Stimulated activated naive CD4-positive, alpha-beta T cell (primary cell): ENCODE measurements around the gene DYTN.
A peak's percentile ranks its signal among the peaks of the same experiment; 100 is the strongest.
"Not testable (repeated sequence)": the region's sequence is repeated elsewhere in the genome, so short reads cannot be mapped to it uniquely, and the experiment has no call there.

Experiments
- DNase-seq, 6 experiments: peaks; one replicate each; lab custom pipeline; 2025; lab: John Stamatoyannopoulos, UW

Gene DYTN, protein sequence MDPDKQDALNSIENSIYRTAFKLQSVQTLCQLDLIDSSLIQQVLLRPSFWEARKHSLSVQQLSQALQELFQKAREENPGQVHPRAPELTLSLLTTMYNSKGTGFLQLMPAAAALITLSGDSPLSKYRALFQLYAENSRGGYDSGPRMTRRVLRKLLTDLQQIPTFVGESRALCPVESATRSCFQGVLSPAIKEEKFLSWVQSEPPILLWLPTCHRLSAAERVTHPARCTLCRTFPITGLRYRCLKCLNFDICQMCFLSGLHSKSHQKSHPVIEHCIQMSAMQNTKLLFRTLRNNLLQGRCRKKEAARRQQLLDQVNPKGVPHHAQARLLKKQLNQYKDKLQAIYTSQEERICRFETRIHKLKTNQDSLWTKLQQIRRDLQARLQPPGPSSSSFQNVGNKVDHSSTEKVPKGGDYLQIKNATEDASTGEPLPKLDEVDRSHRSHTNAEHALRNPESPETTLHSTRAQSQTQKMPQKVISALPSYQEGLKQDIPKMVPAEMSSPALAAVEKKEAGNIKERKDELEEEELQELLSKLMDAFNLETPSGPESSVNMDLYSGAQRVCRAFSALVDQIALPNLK

DNA sequence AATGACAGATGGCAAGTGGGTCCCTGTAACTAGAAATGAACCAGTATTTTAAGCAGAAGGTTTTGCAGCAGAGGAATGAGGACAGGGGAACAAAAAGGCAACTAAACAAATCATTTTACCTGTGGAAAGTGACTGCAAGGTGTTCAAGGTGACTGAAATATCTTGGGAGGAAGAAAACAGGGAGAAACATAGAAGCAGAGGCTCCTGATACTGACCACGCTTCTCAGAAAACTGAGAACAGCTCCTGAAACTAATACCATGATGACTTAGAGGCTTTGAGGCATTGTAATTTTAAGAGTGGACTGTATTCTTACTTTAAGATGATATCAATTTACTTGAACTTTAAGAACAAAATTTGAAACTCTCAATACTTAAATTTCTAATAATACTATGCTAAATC lies at the start of gene DYTN:
TSS of gene DYTN (minus strand) at position 101 of the 400 bp plus-strand sequence. CDS start 117 bp downstream, outside the sequence.
- DNase-seq, result no peak

DNA sequence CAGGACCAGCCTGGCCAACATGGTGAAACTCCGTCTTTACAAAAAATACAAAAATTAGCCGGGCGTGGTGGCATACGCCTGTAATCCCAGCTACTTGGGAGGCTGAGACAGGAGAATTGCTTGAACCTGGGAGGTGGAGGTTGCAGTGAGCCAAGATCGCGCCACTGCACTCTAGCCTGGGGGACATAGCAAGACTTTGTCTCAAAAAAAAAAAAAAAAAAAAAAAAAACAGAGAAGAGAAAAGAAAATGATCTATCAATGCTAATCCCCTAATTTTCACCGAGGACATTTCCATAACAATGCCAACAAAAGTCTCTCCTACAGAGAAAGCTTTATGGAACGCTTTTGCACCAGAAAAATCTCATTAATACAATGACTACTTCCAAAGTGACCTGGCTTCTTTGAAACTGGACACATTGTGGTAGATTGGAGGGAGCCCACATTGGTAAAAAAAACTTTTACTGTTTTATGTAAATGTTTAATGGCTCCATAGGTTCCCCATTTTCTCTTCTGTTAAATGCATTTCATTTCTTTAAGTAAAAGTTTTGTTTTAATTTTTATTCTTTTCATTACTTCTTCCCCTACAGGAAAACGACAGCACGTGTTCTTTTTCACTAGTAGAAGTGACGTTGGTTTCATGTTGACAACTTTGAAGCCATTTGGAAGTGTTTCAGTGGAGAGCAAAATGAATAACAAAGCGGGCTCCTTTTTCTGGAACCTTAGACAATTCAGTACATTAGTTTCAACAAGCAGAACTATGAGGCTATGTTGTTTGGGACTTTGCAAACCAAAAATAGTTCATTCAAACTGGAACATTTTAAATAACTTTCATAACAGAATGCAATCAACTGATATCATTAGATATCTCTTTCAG lies 48.1 kb upstream of the DYTN start:
- no peak for DNase-seq

DNA sequence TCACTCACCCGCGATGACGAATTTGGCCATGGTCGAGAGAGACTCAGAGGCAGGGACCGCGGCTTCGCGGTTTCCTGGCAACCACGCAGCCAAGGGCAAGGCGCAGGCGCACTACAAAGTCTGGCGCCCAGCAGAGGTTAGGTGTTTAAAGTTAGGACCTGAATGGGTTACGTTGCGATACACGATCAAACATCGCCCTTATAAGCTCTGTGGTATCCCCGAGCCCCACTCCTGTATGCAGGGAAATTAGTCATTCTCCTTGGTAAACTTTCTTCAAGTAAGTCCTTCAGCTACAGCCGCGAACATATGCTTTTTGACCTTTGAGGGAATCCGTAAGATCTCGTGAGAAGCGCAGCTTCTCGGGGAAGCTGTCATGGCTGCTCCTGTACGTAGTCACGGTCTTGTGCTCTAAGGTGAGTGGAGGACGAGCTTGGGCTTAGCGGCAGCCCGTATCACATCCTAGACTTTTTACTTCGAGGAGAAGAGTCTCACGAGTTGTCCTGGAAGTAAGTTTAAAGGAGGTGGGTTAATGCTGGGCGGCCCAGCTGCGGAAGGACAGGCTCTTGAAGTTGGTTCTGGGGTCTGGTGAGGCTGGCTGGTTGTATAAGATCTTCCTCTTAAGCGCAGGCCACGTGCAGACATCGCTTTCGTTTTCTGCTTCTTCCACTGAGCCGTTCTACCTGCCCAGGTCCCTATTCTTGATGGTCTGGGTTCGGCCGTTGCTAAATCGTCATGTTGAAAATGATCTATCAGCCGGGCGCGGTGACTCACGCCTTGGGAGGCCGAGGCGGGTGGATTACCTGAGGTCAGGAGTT lies 47.3 kb upstream of the DYTN start, which contains the start of the genes FASTKD2 and MDH1B:
TSS of gene FASTKD2 (plus strand) at position 365 of the 815 bp plus-strand sequence. CDS start 1,088 bp downstream, outside the sequence.
TSS of gene MDH1B (minus strand) at position 87 of the 815 bp plus-strand sequence. CDS start at position 30, 57 bp downstream.
- peak; percentile 75 to 91 (median 82) for DNase-seq

DNA sequence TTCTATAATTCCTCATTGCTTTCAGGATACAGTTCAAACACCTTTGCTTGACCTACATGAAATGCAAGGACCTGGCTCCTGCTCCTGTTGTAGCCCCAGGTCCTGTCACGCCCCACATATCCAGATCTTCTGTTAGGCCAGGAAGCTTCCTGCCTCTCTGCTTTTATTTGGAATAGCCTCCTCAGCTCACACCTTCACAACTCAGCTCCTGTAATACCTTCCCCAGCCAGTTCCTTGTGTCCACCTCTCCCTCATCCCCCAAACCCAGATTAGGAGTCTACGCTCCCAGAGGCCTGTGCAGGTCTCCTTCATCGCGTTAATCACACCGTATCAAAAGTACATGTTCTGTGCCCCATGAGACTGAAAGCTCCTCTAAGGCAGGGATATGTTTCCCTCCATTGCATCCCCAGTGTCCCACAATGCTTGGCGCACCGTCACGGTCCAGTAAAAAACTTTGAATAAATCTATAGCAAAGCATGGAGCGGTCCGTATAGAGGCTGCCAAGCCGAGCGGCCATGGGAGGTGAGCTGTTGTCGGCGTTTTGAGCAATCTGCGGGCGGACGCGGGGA lies 46.6 kb upstream of the DYTN start:
- DNase-seq, result no peak

DNA sequence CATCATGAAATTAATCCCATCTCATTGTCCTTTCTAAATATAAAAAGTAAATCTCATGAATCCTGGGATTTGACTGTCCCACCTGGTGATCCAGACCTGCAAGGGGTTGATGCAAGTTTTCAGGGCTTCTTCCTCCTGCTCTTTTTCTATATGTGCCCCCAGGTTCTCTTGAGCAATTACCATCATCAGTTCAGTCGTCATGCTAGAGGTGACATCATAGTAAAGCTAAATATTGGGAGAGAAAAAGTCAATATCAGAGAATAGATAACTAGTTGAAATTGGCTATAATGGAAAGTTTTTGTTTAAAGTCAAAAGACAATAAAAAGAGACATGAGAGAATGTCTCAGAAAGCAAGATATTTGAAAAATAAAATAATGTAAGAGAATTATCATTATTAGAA lies 38.6 kb upstream of the DYTN start:
- no peak for DNase-seq

DNA sequence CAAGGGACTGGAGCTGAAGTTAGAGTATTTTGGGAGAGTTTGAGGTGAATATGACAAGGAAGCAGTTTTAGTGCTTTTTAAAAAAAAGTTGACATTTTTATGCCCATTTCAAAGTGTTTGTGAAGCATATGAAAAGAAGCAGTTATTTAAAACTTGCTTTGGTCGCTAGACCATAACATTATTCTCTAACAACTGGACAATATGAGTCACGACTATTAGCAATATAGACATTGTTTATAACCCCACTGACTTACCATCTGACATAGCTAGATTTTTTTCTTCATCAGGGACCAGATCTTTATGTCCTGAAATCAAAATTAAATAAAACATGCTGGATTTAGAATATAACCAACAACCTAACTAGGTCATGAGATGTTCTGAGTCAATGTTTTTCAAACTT lies 22.6 kb upstream of the DYTN start:
- no peak for DNase-seq

DNA sequence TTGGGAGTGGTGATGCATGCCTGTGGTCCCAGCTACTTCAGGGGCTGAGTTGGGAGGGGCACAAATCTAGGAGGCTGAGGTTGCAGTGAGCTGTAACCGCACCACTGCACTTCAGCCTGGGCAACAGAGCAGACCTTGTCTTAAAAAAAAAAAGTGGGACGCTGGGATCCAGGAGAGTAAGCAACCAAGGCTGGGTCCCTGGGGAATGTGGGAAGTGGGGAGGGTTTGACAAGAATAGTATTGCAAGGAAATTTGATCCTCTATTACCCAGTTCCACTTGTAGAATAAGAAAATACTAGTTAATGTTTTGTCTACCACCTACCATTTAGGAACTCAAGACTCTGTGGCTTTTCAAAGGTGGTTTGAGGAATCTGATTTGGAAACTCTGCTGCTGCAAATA lies 21.1 kb upstream of the DYTN start:
- no peak for DNase-seq

DNA sequence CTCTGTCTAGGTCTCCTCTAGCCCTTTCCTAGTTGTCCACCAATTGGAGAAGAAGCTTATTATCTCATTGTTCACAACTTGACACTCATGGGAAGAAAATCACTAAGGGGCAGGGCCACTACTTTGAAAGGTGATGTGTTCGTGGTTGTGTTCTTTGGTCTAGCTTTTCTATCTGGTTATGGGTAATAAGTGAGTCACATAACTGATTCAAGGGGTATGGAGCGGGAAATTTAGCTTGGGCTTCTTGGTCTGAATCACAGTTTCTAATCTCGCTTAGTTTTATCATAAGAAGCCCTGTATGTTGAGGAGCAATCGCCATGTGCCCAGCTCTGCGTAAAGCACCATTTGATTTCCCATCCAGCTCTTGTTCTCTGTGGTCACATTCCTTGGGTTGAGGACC lies 18.7 kb upstream of the DYTN start:
- no peak for DNase-seq

DNA sequence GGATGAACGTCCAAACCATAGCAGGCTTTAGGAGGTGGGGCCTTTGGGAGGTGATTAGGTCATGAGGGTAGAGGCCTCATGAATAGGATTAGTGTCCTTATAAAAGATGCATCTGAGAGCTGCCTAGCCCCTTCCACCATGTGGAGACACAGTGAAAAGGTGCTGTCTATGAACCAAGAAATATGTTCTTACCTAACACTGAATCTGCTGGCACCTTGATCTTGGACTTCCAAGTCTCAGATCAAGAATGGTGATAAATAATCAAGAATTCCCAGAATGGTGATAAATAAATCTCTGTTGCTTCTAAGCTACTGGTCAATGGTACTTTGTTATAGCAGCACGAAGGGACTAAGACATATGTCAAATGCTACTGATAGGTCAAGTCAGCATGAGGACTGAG lies 15.1 kb upstream of the DYTN start:
- DNase-seq, result no peak

DNA sequence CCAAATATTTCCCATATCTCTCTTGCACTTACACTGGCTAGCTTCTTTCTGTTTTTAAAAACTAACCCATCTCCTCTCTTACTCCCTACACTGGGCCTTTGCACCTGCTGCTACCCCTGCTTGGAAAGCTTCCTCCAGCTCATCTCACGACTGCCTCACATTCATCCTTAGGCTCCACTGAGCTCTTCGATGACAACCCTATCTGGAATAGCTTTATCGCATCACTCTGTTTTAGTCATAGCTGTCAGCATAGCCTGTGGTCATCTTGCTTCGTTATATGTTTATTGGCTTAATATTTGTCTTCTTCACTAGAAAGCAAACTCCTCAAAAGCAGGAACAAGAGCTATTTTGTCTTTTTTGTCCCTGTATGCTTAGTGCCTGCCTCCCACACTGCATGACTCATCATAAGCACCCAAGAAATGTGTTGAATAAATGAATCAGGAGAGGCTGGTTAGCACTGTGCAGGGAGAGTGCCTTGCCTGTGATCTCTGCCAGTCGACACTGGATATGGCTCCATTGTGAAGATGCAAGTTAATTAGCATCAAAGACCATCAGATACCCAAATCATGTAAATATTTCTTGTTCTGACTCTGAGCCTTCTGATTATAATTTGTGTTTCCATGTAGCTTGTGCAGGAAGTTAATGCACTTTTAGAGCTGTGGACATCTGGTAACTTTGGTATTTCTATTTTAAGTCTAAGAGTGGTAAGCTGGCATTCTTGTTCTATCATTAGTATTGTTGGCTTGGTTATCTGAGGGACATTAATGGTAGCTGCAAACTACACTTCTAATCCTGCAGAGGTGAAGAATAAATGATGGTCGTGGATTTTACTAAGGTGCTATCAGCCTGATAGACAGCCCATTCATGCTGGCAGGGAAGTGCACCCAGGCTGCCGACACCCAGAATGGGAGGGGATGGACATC lies 10.3 kb upstream of the DYTN start:
- DNase-seq, result no peak

DNA sequence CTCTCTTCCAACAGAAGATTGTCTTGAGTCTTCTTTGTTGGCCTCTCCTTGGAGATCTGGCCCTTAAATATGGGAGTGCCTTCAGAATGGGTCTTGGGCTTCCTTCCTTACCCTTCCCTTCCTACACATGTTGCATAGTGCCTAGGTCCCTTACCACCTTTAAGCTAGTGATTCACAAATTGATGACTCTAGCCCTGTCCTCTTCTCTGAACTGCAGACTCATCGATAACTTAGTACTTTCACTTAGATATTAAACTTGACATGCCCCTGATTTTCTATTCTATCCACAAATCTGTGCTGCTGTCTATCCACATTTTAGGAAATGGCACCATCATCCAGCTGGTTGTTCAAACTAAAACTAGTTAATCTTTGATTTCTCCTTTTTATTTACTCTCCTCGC lies 9.1 kb upstream of the DYTN start:
- no peak for DNase-seq

DNA sequence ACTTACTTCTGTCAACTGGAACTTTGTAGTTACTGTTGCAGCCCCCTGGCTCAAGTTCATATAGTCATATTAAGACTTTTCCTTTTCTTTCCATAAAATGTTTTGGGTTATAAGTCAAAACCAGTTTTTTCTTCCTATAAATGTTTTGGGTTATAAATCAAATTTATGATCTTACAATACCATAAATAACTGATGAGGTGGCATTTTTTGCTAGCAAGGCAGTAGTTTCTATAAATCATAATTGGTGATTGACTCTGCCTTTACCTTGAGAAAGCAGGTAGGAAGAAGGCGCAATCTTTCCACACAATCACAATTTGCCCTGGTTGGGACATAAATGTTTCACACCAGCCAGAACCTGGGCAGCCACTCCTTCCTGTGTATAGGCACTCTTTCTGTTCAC lies 5.1 kb upstream of the DYTN start:
- no peak for DNase-seq

DNA sequence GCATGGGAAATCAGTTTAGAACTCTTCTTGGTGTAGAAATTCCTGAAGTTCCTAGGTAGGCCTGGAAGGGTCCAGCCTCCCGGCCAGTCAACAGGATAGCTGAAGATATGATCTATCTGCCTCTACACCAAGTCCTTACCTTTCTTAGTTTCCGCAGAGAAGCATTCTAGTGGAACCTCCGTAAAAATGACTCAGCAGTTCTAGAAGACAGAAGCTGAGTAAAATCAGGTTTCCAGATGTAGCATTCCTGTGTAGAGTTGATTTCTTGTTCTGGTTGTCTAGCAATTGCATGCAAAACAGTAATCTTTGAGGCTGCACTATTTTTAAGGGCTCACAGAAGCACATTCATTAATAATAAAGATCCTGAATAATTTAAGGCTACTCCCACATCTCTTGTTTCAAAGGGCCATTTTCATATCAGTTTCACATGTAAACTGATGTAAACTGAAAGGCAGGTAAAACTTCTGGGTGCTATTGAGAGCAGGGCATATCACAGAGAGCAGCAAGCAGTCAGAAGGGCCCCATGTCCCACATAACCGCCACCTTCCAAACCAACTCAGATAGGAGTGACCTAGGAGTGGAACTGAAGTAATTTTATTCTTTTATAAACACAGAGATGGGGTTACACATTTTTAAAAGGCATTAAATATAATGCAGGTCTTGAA lies 3.2 kb upstream of the DYTN start:
- no peak for DNase-seq

DNA sequence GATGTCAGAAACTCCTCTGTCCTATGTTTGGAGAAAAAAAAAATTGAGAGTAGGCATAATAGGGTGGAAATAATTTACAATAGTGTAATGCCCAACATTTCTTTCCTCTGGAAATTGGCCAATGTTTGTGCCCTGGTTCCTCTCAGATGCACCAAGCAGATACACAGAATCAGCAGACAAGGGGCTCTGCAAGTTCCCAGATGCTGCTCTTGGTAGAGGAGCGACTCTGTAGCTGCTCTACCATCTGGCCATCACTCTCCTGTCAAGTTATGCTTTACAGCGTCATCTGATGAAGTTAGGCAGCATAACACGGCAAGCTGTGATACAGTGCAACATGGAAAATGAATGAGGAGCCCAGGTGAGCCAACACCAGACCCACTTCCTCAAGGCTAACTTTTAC lies 1.6 kb downstream of the DYTN start:
- no peak for DNase-seq

DNA sequence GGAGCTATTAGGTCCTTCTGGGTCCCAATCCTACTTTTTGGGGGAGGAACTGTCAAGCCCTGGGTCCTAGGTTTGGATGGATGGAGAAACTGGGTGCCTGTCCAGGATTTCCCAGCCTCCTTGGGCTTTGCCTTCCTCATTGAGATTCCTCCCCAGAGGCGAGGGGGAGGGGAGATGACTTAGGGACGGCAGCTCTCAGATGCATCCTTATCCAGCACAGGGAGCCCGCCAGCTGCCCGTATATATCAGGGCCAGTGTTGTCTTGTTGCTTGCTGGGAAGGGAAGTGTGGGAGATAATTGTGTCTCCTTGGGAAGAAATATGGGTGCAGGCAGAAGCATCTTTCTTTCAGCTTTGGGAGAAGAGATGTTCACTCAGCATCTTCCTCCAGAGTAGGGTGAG lies 3.0 kb downstream of the DYTN start:
- DNase-seq, result not testable (repeated sequence)

DNA sequence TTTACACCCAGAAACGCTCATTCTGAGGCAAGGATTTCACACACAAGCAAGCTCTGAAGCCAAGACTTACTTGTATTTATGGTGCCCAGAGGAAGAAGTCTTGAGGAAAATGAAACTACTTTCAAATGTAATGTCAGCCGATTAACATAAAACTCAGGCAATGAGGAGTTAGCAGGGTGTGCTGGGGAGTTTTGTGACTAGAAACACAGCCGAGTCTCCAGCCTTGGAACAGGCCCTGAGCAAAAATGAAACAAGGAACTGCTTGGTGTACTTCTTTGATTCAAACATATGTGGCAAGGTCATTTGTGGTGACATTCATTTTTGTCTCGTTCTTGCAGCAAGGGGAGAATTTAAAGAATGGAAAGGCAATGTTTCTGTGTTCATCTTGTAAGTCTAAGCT lies 4.5 kb downstream of the DYTN start:
- DNase-seq, result no peak

DNA sequence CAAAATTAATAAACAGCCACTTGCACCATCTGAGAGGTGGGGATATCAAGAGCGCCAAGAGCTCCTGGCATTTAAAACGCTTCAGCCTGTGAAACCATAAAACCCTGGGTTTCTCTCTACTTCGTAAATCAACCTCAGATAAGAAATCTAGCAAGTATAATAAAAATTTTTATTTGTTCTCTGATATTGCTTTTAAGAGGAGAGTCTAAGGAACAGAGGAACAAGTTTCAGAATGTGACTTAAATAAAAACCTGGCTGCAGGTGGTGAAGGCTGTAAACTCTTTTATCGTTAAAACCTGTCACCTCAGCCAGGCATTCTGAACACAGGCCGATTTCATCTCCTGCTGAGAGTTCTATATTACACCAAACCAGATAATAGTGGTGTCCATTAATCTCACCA lies 9.9 kb downstream of the DYTN start:
- DNase-seq, result no peak

DNA sequence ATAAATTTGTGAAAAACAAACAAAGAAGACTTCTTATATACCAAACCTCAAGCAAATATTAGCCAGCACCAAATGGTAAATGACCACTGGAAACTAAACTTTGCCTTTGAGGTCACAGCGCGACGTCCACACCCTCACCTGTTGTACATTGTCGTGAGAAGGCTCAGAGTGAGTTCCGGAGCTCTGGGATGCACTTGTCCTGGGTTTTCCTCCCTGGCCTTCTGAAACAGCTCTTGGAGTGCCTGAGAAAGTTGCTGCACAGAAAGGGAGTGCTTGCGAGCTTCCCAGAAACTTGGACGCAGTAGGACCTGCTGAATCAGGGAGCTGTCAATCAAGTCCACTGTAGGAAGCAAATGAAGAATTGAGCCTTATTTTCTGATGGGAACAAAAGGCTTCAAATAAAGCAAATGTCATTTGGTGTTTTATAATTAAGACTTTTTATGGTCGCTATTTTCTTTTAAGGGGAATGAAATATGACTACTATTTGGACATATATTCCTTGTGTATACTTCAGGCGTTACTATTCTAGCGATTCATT lies 11.0 kb downstream of the DYTN start:
- DNase-seq, result no peak

DNA sequence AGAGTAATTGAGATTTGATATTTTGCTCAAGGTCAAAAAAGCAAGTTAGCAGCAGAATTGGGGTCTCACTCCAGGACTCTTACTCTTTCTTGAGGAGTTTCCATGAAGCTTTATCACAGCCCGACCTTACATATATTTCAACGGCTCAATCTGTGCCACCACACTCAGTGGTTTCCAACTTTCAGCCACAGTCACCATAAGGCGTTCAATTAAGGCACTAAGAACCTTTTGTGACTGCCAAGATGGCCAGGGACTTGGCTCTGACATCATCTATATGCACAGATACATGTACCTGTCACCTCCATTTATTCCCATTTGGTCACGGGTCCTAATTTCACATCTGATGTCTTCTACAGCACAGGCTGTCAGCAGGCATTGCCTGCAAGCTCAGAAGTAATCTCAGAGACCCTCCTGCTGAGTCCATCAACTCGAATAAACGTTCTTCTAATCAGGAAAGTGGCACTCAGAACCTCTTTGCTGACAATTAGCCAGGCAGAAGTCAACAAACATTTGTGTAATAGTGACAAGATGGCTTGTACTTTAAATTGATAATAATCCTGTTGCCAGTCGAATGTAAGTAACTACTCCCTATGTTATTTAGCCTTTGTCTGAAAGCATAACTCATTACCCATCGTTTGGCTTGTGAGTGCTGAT lies 16.1 kb downstream of the DYTN start:
- no peak for DNase-seq
